ENCODE results near the gene THRAP3. TPM values are rescaled to one million over a fixed set of nuclear protein-coding genes. Genes with fewer than 3 reads are reported as not detected.
"Not testable (repeated sequence)": the region's sequence is repeated elsewhere in the genome, so short reads cannot be mapped to it uniquely, and the experiment has no call there.

The THRAP3 gene
- total and polyA plus RNA-seq, 4 donors, result 31.6 to 91.5 (median 66.0) TPM

GRCh38 chr1:36182734-36183133 is 41.5 kb upstream of the THRAP3 start:
- Histone ChIP-seq H3K9me3 (ENCODE audit: control insufficient read depth, low read length) (no peaks in the 10 kb centered on the region), H3K27me3 (ENCODE audit: control insufficient read depth in 1 of 2, insufficient read depth in 2 of 2, low read length in 1 of 2) (no peaks in the 10 kb centered on the region), H3K27ac (ENCODE audit: low read depth in 1 of 2, low read length in 2 of 2) (peak overlapping the region in 1 of 2 donors; percentile 68), H3K4me3 (ENCODE audit: low read length in 2 of 2) (no peak overlapping the region), H3K4me1 (ENCODE audit: control insufficient read depth in 1 of 2, insufficient read depth in 2 of 2, low read length in 2 of 2) (no peaks in the 10 kb centered on the region), H3K36me3 (ENCODE audit: control insufficient read depth in 1 of 2, insufficient read depth in 2 of 2, low read length in 1 of 2) (peaks cover 7 to 22% of the 10 kb centered on the region in 2 donors)
- 60 to 67% methylated on average over 2 of the region's 2 CpGs for WGBS, 2 donors
- ATAC-seq (ENCODE audit: low FRiP score) (no peak), DNase-seq (no peak)
- intact Hi-C loops (cut with DNase I), result no loop called here

- DNase-seq (no peak), ATAC-seq (ENCODE audit: low FRiP score) (peak; percentile 39)
- Histone ChIP-seq H3K27me3 (ENCODE audit: control insufficient read depth in 1 of 2, insufficient read depth in 2 of 2, low read length in 1 of 2) (no peaks in the 10 kb centered on the region), H3K4me1 (ENCODE audit: control insufficient read depth in 1 of 2, insufficient read depth in 2 of 2, low read length in 2 of 2) (no peaks in the 10 kb centered on the region), H3K27ac (ENCODE audit: low read depth in 1 of 2, low read length in 2 of 2) (peak overlapping the region in 1 of 2 donors; percentile 68), H3K36me3 (ENCODE audit: control insufficient read depth in 1 of 2, insufficient read depth in 2 of 2, low read length in 1 of 2) (peaks cover 7 to 17% of the 10 kb centered on the region in 2 donors), H3K9me3 (ENCODE audit: control insufficient read depth, low read length) (no peaks in the 10 kb centered on the region), H3K4me3 (ENCODE audit: low read length in 2 of 2) (no peak overlapping the region)
- 35 to 43% methylated on average over 2 of the region's 2 CpGs for WGBS, 2 donors
- intact Hi-C loops (cut with DNase I), result no loop called here
These were observed 40.9 kb upstream of the THRAP3 start for GRCh38 chr1:36183309-36183856.

GRCh38 chr1:36187800-36188593 is 36.2 kb upstream of the THRAP3 start:
- intact Hi-C loops (cut with DNase I), result loop anchor here (1.0 to 5.0 kb wide), 5 partner anchors 36 to 99 kb away; partner anchors contain the start of gene TRAPPC3 (in 1 of the 2)
- H3K27me3 ChIP-seq (ENCODE audit: control insufficient read depth in 1 of 2, insufficient read depth in 2 of 2, low read length in 1 of 2), result no peaks in the 10 kb centered on the region
- no peaks in the 10 kb centered on the region for H3K9me3 ChIP-seq (ENCODE audit: control insufficient read depth, low read length)
- peak overlapping the region in 1 of 2 donors; percentile 87 for H3K27ac ChIP-seq (ENCODE audit: low read depth in 1 of 2, low read length in 2 of 2)
- peak; percentile 95 for ATAC-seq (ENCODE audit: low FRiP score)
- H3K36me3 ChIP-seq (ENCODE audit: control insufficient read depth in 1 of 2, insufficient read depth in 2 of 2, low read length in 1 of 2), result no peaks in the 10 kb centered on the region
- no peaks in the 10 kb centered on the region for H3K4me1 ChIP-seq (ENCODE audit: control insufficient read depth in 1 of 2, insufficient read depth in 2 of 2, low read length in 2 of 2)
- 1% methylated on average over 9 of the region's 9 CpGs for WGBS, 2 donors
- peak; percentile 91 to 92 for DNase-seq
- H3K4me3 ChIP-seq (ENCODE audit: low read length in 2 of 2), result no peak overlapping the region

- ATAC-seq (ENCODE audit: low FRiP score); intact Hi-C loops (cut with DNase I); H3K4me3 ChIP-seq (ENCODE audit: low read length in 2 of 2); DNase-seq; H3K4me1 ChIP-seq (ENCODE audit: control insufficient read depth in 1 of 2, insufficient read depth in 2 of 2, low read length in 2 of 2); H3K27me3 ChIP-seq (ENCODE audit: control insufficient read depth in 1 of 2, insufficient read depth in 2 of 2, low read length in 1 of 2); H3K27ac ChIP-seq (ENCODE audit: low read depth in 1 of 2, low read length in 2 of 2); H3K36me3 ChIP-seq (ENCODE audit: control insufficient read depth in 1 of 2, insufficient read depth in 2 of 2, low read length in 1 of 2); H3K9me3 ChIP-seq (ENCODE audit: control insufficient read depth, low read length): not testable (repeated sequence)
- 91 to 93% methylated on average over 12 of the region's 12 CpGs for WGBS, 2 donors
These were observed 27.4 kb upstream of the THRAP3 start for GRCh38 chr1:36196805-36197204.

GRCh38 chr1:36198641-36199040 is 25.6 kb upstream of the THRAP3 start:
- Histone ChIP-seq H3K27ac (ENCODE audit: low read depth in 1 of 2, low read length in 2 of 2) (no peak overlapping the region), H3K9me3 (ENCODE audit: control insufficient read depth, low read length) (no peaks in the 10 kb centered on the region), H3K27me3 (ENCODE audit: control insufficient read depth in 1 of 2, insufficient read depth in 2 of 2, low read length in 1 of 2) (no peaks in the 10 kb centered on the region), H3K36me3 (ENCODE audit: control insufficient read depth in 1 of 2, insufficient read depth in 2 of 2, low read length in 1 of 2) (no peaks in the 10 kb centered on the region), H3K4me3 (ENCODE audit: low read length in 2 of 2) (no peak overlapping the region), H3K4me1 (ENCODE audit: control insufficient read depth in 1 of 2, insufficient read depth in 2 of 2, low read length in 2 of 2) (no peaks in the 10 kb centered on the region)
- 92 to 95% methylated on average over 5 of the region's 5 CpGs for WGBS, 2 donors
- intact Hi-C loops (cut with DNase I), result no loop called here
- DNase-seq (no peak), ATAC-seq (ENCODE audit: low FRiP score) (no peak)

GRCh38 chr1:36199934-36200741 is 24.1 kb upstream of the THRAP3 start:
- Histone ChIP-seq H3K36me3 (ENCODE audit: control insufficient read depth in 1 of 2, insufficient read depth in 2 of 2, low read length in 1 of 2) (no peaks in the 10 kb centered on the region), H3K9me3 (ENCODE audit: control insufficient read depth, low read length) (no peaks in the 10 kb centered on the region), H3K4me1 (ENCODE audit: control insufficient read depth in 1 of 2, insufficient read depth in 2 of 2, low read length in 2 of 2) (peaks cover 0 to 2% of the 10 kb centered on the region in 2 donors), H3K27ac (ENCODE audit: low read depth in 1 of 2, low read length in 2 of 2) (no peak overlapping the region), H3K4me3 (ENCODE audit: low read length in 2 of 2) (no peak overlapping the region), H3K27me3 (ENCODE audit: control insufficient read depth in 1 of 2, insufficient read depth in 2 of 2, low read length in 1 of 2) (no peaks in the 10 kb centered on the region)
- DNase-seq (no peak), ATAC-seq (ENCODE audit: low FRiP score) (no peak)
- intact Hi-C loops (cut with DNase I), result no loop called here
- 42 to 44% methylated on average over 13 of the region's 13 CpGs for WGBS, 2 donors

GRCh38 chr1:36203027-36203553 is 21.2 kb upstream of the THRAP3 start:
- DNase-seq (no peak), ATAC-seq (ENCODE audit: low FRiP score) (no peak)
- Histone ChIP-seq H3K27me3 (ENCODE audit: control insufficient read depth in 1 of 2, insufficient read depth in 2 of 2, low read length in 1 of 2) (no peaks in the 10 kb centered on the region), H3K4me1 (ENCODE audit: control insufficient read depth in 1 of 2, insufficient read depth in 2 of 2, low read length in 2 of 2) (peaks cover 0 to 2% of the 10 kb centered on the region in 2 donors), H3K36me3 (ENCODE audit: control insufficient read depth in 1 of 2, insufficient read depth in 2 of 2, low read length in 1 of 2) (no peaks in the 10 kb centered on the region), H3K4me3 (ENCODE audit: low read length in 2 of 2) (no peak overlapping the region), H3K27ac (ENCODE audit: low read depth in 1 of 2, low read length in 2 of 2) (peak overlapping the region; percentile 36 to 80), H3K9me3 (ENCODE audit: control insufficient read depth, low read length) (no peaks in the 10 kb centered on the region)
- intact Hi-C loops (cut with DNase I), result no loop called here
- whole genome bisulfite sequencing, 2 donors, result 60 to 65% methylated on average over 3 of the region's 3 CpGs

- H3K9me3 ChIP-seq (ENCODE audit: control insufficient read depth, low read length), result no peaks in the 10 kb centered on the region
- intact Hi-C loops (cut with DNase I), result no loop called here
- DNase-seq (peak; percentile 82 to 83), ATAC-seq (ENCODE audit: low FRiP score) (peak; percentile 75)
- H3K27ac ChIP-seq (ENCODE audit: low read depth in 1 of 2, low read length in 2 of 2), result peak overlapping the region; percentile 36 to 94
- 5 to 7% methylated on average over 10 of the region's 10 CpGs for WGBS, 2 donors
- no peaks in the 10 kb centered on the region for H3K36me3 ChIP-seq (ENCODE audit: control insufficient read depth in 1 of 2, insufficient read depth in 2 of 2, low read length in 1 of 2)
- no peaks in the 10 kb centered on the region for H3K27me3 ChIP-seq (ENCODE audit: control insufficient read depth in 1 of 2, insufficient read depth in 2 of 2, low read length in 1 of 2)
- peaks cover 0 to 2% of the 10 kb centered on the region in 2 donors for H3K4me1 ChIP-seq (ENCODE audit: control insufficient read depth in 1 of 2, insufficient read depth in 2 of 2, low read length in 2 of 2)
- no peak overlapping the region for H3K4me3 ChIP-seq (ENCODE audit: low read length in 2 of 2)
These were observed 20.5 kb upstream of the THRAP3 start for GRCh38 chr1:36203554-36204346.

All from aorta (tissue), 5 donors.